ENCODE results near the gene INO80D. TPM values are rescaled to one million over a fixed set of nuclear protein-coding genes. Genes with fewer than 3 reads are reported as not detected.
"Not testable (repeated sequence)": the region's sequence is repeated elsewhere in the genome, so short reads cannot be mapped to it uniquely, and the experiment has no call there.

INO80D gene
- total RNA-seq, 4 donors from 2014 or later = 11.3 to 16.9 (median 14.6) TPM

DNA sequence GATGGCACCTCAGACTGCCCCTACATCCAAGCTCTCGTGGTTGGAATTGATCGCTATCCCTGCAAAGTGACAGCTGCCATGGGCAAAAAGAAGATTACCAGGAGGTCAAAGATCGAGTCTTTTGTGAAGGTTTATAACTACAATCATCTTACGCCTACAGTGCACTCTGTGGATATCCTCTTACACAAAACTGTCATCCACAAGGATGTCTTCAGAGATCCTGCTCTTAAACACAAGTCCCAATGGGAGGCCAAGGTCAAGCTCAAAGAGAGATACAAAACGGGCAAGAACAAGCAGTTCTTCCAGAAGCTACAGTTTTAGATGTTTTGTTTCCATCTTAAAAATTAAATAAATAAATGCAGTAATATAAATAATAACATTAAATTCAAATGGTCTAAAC is 45.4 kb downstream of the INO80D start:
- no peak for DNase-seq
- no peak for TF ChIP-seq POLR2A (IDR thresholded peaks at IDR 0.05)
- TF ChIP-seq, protein P1, sequence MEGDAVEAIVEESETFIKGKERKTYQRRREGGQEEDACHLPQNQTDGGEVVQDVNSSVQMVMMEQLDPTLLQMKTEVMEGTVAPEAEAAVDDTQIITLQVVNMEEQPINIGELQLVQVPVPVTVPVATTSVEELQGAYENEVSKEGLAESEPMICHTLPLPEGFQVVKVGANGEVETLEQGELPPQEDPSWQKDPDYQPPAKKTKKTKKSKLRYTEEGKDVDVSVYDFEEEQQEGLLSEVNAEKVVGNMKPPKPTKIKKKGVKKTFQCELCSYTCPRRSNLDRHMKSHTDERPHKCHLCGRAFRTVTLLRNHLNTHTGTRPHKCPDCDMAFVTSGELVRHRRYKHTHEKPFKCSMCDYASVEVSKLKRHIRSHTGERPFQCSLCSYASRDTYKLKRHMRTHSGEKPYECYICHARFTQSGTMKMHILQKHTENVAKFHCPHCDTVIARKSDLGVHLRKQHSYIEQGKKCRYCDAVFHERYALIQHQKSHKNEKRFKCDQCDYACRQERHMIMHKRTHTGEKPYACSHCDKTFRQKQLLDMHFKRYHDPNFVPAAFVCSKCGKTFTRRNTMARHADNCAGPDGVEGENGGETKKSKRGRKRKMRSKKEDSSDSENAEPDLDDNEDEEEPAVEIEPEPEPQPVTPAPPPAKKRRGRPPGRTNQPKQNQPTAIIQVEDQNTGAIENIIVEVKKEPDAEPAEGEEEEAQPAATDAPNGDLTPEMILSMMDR (IDR thresholded peaks at IDR 0.05 in 4 of 5, conservative IDR thresholded peaks at IDR 0.05 in 1 of 5) = no peak
- Histone ChIP-seq H3K36me3 (peaks cover 0 to 16% of the 10 kb centered on the region in 2 donors), H3K4me1 (peaks cover 6 to 8% of the 10 kb centered on the region in 2 donors), H3K27ac (peak overlapping the region in 1 of 4 donors; percentile 35), H3K9me3 (no peaks in the 10 kb centered on the region), H3K4me3 (no peak overlapping the region), H3K27me3 (no peaks in the 10 kb centered on the region)
- intact Hi-C loops (cut with DNase I; ENCODE audit: low total_unique reads) (no loop called here), in situ Hi-C loops (cut with MboI; ENCODE audit: low sequenced_read_pairs in 4 of 4) (no loop called here)
- no peak for ATAC-seq

DNA sequence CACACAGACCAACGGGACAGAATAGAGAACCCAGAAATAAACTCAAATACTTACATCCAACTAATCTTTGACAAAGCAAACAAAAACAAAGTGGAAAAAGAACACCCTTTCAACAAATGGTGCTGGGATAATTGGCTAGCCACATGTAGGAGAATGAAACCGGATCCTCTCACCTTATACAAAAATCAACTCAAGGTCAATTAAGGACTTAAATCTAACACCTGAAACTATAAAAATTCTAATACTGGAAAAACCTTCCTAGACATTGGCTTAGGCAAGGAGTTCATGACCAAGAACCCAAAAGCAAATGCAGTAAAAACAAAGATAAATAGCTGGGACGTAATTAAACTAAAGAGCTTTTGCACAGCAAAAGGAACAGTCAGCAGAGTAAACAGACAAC is 50.6 kb downstream of the INO80D start:
- in situ Hi-C loops (cut with MboI; ENCODE audit: low sequenced_read_pairs in 4 of 4) = not testable (repeated sequence)

DNA sequence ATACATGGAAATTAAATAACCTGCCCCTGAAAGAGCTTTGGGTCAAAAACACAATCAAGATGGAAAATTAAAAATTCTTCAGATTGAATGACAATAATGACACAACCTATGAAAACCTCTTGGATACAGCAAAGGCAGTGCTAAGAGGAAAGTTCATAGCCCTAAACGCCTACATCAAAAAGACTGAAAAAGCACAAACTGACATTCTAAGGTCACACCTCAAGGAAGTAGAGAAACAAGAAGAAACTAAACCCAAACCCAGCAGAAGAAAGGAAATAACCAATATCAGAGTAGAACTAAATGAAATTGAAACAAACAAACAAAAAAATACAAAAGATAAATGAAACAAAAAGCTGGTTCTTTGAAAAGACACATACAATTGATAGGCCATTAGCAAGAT is 52.5 kb downstream of the INO80D start:
- in situ Hi-C loops (cut with MboI; ENCODE audit: low sequenced_read_pairs in 4 of 4); DNase-seq; intact Hi-C loops (cut with DNase I; ENCODE audit: low total_unique reads); H3K9me3 ChIP-seq; H3K27ac ChIP-seq; H3K4me3 ChIP-seq; H3K4me1 ChIP-seq; H3K27me3 ChIP-seq; ATAC-seq; H3K36me3 ChIP-seq: not testable (repeated sequence)

More for the DNA sequence above, 50.6 kb downstream of the INO80D start:
- H3K27me3 ChIP-seq; intact Hi-C loops (cut with DNase I; ENCODE audit: low total_unique reads); H3K9me3 ChIP-seq; H3K27ac ChIP-seq; ATAC-seq; H3K4me1 ChIP-seq; H3K4me3 ChIP-seq; H3K36me3 ChIP-seq; DNase-seq: not testable (repeated sequence)

DNA sequence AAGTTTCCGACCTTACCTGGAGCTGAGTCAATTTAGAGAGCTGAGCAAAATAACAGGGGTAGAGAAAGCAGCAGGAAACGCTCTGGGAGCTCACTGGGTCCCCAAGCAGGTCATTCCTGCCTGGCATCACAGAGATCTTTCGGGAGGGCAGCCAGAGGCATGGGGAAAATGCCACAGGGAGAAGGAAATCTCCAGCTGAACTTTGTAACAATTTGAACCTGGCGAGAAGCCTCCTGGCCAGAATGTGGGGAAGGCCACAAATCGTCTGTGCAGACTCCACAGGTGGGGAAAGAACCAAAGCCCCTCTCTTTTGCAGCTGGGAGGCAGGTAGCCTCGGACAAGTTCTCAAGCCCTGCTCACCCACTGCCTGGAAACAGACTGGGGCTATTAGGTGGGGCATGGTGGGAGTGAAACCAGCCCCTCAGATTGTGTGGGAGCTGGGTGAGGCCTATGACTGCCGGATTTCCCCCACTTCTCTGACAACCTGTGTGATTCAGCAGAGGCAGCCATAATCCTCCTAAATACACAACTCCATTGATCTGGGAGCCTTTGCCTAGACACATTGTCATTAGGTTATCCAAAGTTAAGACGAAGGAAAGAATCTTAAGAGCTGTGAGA is 53.9 kb downstream of the INO80D start:
- DNase-seq (no peak), ATAC-seq (no peak)
- H3K36me3 ChIP-seq = peaks cover 0 to 19% of the 10 kb centered on the region in 2 donors
- H3K9me3 ChIP-seq = no peaks in the 10 kb centered on the region
- in situ Hi-C loops (cut with MboI; ENCODE audit: low sequenced_read_pairs in 4 of 4) (no loop called here), intact Hi-C loops (cut with DNase I; ENCODE audit: low total_unique reads) (no loop called here)
- H3K27ac ChIP-seq = no peak overlapping the region
- H3K4me1 ChIP-seq = peaks cover 4% of the 10 kb centered on the region in 2 donors
- TF ChIP-seq, protein P1 (IDR thresholded peaks at IDR 0.05 in 4 of 5, conservative IDR thresholded peaks at IDR 0.05 in 1 of 5) = no peak
- TF ChIP-seq POLR2A (IDR thresholded peaks at IDR 0.05) = no peak
- H3K4me3 ChIP-seq = no peak overlapping the region
- no peaks in the 10 kb centered on the region for H3K27me3 ChIP-seq

DNA sequence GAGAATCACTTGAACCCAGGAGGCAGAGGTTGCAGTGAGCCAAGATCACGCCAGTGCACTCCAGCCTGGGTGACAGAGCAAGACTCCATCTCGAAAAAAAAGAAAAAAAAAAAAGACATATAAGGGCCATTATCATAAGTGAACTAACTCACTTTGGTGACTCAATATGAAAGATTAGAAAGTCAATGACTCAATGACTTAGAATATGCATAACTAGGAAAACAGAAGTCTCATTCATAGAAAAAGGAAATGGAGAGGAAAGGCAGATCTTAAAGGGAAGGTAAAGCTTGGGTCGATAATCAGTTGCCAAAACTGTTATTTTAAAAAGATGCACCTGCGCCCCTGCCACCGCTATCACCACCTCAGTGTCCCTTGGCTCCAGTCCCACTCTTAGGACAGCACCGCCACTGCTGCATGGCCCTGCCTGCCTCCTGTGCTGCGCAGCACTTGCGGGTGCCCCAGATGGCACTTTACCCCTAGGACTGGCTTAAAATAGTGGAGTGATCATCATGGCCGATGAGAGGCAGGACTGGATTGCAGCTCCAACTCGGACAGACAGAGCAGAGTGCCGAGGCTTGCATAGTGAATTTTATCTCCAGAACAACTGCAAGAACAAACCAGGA is 54.7 kb downstream of the INO80D start:
- intact Hi-C loops (cut with DNase I; ENCODE audit: low total_unique reads) = no loop called here

More for the DNA sequence above, 54.7 kb downstream of the INO80D start:
- ATAC-seq = no peak
- Histone ChIP-seq H3K9me3 (no peaks in the 10 kb centered on the region), H3K4me3 (no peak overlapping the region), H3K36me3 (peaks cover 0 to 25% of the 10 kb centered on the region in 2 donors), H3K27ac (no peak overlapping the region), H3K4me1 (no peaks in the 10 kb centered on the region), H3K27me3 (no peaks in the 10 kb centered on the region)
- no peak for DNase-seq
- TF ChIP-seq, protein P1 (IDR thresholded peaks at IDR 0.05 in 4 of 5, conservative IDR thresholded peaks at IDR 0.05 in 1 of 5) = no peak
- TF ChIP-seq POLR2A (IDR thresholded peaks at IDR 0.05) = no peak
- in situ Hi-C loops (cut with MboI; ENCODE audit: low sequenced_read_pairs in 4 of 4) = no loop called here
